PC-3 (cell line): Measurements from ENCODE around the gene HES1. TPM values are rescaled to one million over a fixed set of nuclear protein-coding genes. Genes with fewer than 3 reads are reported as not detected.
A peak's percentile ranks its signal among the peaks of the same experiment; 100 is the strongest.

Experiments used
- ATAC-seq: fragments of 200-7000 bp; cut with Tn5 transposase; 2 replicates; pipeline ENCODE4 v1.9.1; 2020; ENCODE audit warnings: mild to moderate bottlenecking, moderate library complexity
- BruUV-seq: library from RNA; stranded (reverse); fragments of 400-500 nt; replicated peaks from 2 replicates; lab custom pipeline; 2021; lab: Mats Ljungman, UMichigan
- CTCF ChIA-PET: fragments of 300-600 bp; sonication (Branson Sonifier 250); formaldehyde crosslinking; loops from one replicate; lab custom pipeline; 2022; ENCODE audit warnings: antibody characterized with exemption; lab: Charles Lee
- POLR2A ChIA-PET: fragments of 300-600 bp; sonication (Branson Sonifier 250); formaldehyde crosslinking; loops from one replicate; lab custom pipeline; 2022; ENCODE audit warnings: antibody characterized with exemption; ENCODE audit not compliant: unreplicated experiment; lab: Charles Lee
- DNase-seq: peaks from one replicate; pipeline ENCODE4 v3.0.0-alpha.2; 2015
- H2AFZ ChIP-seq: fragments of 300-600 bp; sonication (generic); 2 replicates; pipeline ENCODE4 v1.6.0; 2016; ENCODE audit warnings: antibody characterized with exemption, low read length
- H3F3A ChIP-seq: fragments of 300-600 bp; sonication (generic); one replicate; pipeline ENCODE4 v1.6.0; 2017; ENCODE audit warnings: antibody characterized with exemption, low read length, control low read depth, mild to moderate bottlenecking; ENCODE audit not compliant: unreplicated experiment
- H3K27ac ChIP-seq: fragments of 300-600 bp; sonication (generic); 2 replicates; pipeline ENCODE4 v1.5.1; 2016; ENCODE audit warnings: mild to moderate bottlenecking, low read length
- H3K27me3 ChIP-seq: fragments of 300-600 bp; sonication (generic); 2 replicates; pipeline ENCODE4 v1.6.1; 2016; ENCODE audit warnings: low read length, mixed read lengths
- H3K36me3 ChIP-seq: fragments of 300-600 bp; sonication (generic); 2 replicates; pipeline ENCODE4 v1.6.1; 2016; ENCODE audit warnings: low read depth, mixed run types, low read length, mixed read lengths
- H3K4me1 ChIP-seq: fragments of 300-600 bp; sonication (generic); 2 replicates; pipeline ENCODE4 v1.5.1; 2016; ENCODE audit warnings: low read length; ENCODE audit not compliant: insufficient read depth
- H3K4me2 ChIP-seq: fragments of 300-600 bp; sonication (generic); 2 replicates; pipeline ENCODE4 v1.6.0; 2016; ENCODE audit warnings: low read length
- H3K4me3 ChIP-seq: fragments of 300-600 bp; sonication (generic); 2 replicates; pipeline ENCODE4 v1.5.1; 2016; ENCODE audit warnings: mild to moderate bottlenecking, low read length, mixed read lengths
- H3K79me2 ChIP-seq: fragments of 300-600 bp; sonication (generic); 2 replicates; pipeline ENCODE4 v1.6.1; 2017; ENCODE audit warnings: low read length, mixed read lengths
- H3K9ac ChIP-seq: fragments of 300-600 bp; sonication (generic); 2 replicates; pipeline ENCODE4 v1.6.0; 2016; ENCODE audit warnings: mild to moderate bottlenecking, low read length
- H3K9me2 ChIP-seq: fragments of 300-600 bp; sonication (generic); replicated peaks from 2 replicates; pipeline ENCODE4 v1.6.1; 2016; ENCODE audit warnings: mixed run types, low read length, mixed read lengths
- H3K9me3 ChIP-seq: fragments of 300-600 bp; sonication (generic); 2 replicates; pipeline ENCODE4 v1.6.1; 2016; ENCODE audit warnings: low read length, mixed read lengths
- H4K20me1 ChIP-seq: fragments of 300-600 bp; sonication (generic); 2 replicates; pipeline ENCODE4 v1.6.1; 2016; ENCODE audit warnings: low read length, mixed read lengths
- EZH2 ChIP-seq: fragments of 300-600 bp; sonication (generic); IDR thresholded peaks from one replicate; pipeline ENCODE4 v1.6.1; 2017; ENCODE audit warnings: antibody characterized with exemption, mild to moderate bottlenecking, low read length; ENCODE audit not compliant: unreplicated experiment
- EZH2phosphoT487 ChIP-seq: fragments of 300-600 bp; sonication (generic); IDR thresholded peaks from 2 replicates; pipeline ENCODE4 v1.6.1; 2018; ENCODE audit warnings: mild to moderate bottlenecking, antibody characterized with exemption, low read length, borderline replicate concordance
- intact Hi-C: fragments of 100-400 bp; cut with micrococcal nuclease; formaldehyde crosslinking; loops from 2 replicates; pipeline ENCODE4 v1.9.0; 2023
- total RNA-seq: library from RNA; depleted of rRNA; stranded (reverse); fragments of >200 nt; gene quantifications from 2 replicates; pipeline ENCODE4 v1.2.3, GENCODE V29; 2014
- TF ChIP-seq, protein P1 (sequence below): fragments of 300-600 bp; sonication (generic); conservative IDR thresholded peaks from 2 replicates; pipeline ENCODE4 v1.5.1; 2017; ENCODE audit warnings: antibody characterized with exemption, low read depth, mild to moderate bottlenecking, low read length

The HES1 gene
- total RNA-seq, 1 experiment from 2014 or later: 906 TPM

DNA sequence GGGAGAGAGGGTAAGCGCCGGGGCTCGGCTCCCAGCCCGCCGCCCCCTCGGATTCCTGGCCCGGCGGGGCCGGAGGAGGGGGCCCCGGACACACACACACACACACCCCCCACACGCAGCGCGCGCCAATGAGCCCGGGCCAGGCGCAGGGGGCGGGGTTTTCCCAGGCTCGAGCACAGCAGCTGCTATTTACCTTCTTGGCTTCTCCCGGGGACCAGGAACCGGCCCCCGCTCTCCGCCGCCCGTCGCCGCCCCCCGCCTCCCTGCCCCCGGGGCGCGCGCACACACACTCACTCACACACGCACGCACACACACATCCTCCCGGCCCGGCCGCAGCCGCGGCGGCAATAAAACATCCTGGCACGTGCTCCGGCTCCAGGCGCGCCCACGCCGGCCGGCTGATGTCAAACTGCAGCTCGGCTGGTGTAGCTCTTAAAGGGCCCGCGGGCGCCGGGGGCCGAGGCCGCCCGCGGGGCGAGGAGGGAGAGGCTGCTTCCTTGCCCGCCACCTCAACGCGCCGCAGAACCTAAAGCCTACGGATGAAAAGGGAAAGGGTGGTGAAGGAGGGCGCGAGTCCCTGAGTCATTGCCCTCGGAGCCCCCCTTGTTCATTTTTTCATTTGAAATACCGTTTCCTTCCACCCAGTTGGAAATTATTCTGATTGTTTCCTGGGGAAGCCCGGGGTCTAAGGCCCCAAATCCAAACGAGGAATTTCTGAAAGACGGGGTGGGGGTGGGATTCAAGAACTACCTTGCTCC lies 1.0 kb upstream of the HES1 start:
- Histone ChIP-seq H3K27me3 (no peaks in the 10 kb centered on the region), H3K4me1 (peaks cover 58% of the 10 kb centered on the region), H3K9me2 (no peaks in the 10 kb centered on the region), H3K4me2 (peak overlapping the region; percentile 82), H3K79me2 (peaks cover 42% of the 10 kb centered on the region), H4K20me1 (peaks cover 22% of the 10 kb centered on the region), H3F3A (peaks cover 12% of the 10 kb centered on the region), H3K4me3 (peak overlapping the region; percentile 89), H3K36me3 (peaks cover 18% of the 10 kb centered on the region; the same call in 1 of the 2 replicates), H3K9ac (peak overlapping the region; percentile 69), H3K27ac (peak overlapping the region; percentile 67), H2AFZ (no peak overlapping the region), H3K9me3 (no peaks in the 10 kb centered on the region)
- peak; percentile 97 for DNase-seq
- TF ChIP-seq EZH2phosphoT487 (peak; percentile 100), EZH2 (no peak)
- ChIA-PET POLR2A (interaction anchor here (0.6 to 2.8 kb wide), 19 partner anchors 45 to 472 kb away, joined by 3 to 21 read pairs (median 5); no protein-coding TSS in a partner anchor), CTCF (interaction anchor here (0.8 to 2.0 kb wide), 4 partner anchors 132 to 354 kb away, joined by 3 to 12 read pairs (median 6); no protein-coding TSS in a partner anchor)
- no TSS peak for BruUV-seq
- intact Hi-C loops: loop anchor here (1.0 to 5.0 kb wide), 5 partner anchors 64 to 473 kb away; no protein-coding TSS in a partner anchor
- ATAC-seq: peak; percentile 37

DNA sequence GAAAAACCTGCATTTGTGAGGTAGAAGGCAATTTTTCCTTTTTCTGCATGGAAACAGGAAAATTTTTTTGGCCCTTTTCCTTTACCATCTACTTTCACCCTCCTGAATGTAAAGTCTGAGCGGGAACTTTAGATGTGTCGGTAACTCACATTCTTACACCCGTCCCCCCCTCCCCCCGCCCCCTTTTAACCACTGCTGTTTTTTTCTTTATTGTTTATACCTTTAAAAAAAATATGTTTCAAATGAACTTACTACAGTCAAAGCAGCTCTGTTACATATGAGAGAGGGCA lies 487 bp upstream of the HES1 start:
- H3K9me3 ChIP-seq: no peaks in the 10 kb centered on the region
- ChIA-PET CTCF (interaction anchor here (0.7 to 2.0 kb wide), 3 partner anchors 181 to 187 kb away, joined by 3 to 12 read pairs (median 4); no protein-coding TSS in a partner anchor), POLR2A (interaction anchor here (1.0 to 2.8 kb wide), 6 partner anchors 45 to 354 kb away, joined by 3 to 21 read pairs (median 18); no protein-coding TSS in a partner anchor)
- no peak overlapping the region for H2AFZ ChIP-seq
- peak overlapping the region; percentile 69 for H3K9ac ChIP-seq
- H3K4me3 ChIP-seq: peak overlapping the region; percentile 89
- DNase-seq (peak; percentile 34), ATAC-seq (no peak)
- intact Hi-C loops: loop anchor here (1.0 to 5.0 kb wide), 5 partner anchors 65 to 473 kb away; no protein-coding TSS in a partner anchor
- peaks cover 58% of the 10 kb centered on the region for H3K4me1 ChIP-seq
- peak overlapping the region; percentile 67 for H3K27ac ChIP-seq
- peak overlapping the region; percentile 82 for H3K4me2 ChIP-seq
- peaks cover 17% of the 10 kb centered on the region for H3F3A ChIP-seq
- TF ChIP-seq, protein P1, sequence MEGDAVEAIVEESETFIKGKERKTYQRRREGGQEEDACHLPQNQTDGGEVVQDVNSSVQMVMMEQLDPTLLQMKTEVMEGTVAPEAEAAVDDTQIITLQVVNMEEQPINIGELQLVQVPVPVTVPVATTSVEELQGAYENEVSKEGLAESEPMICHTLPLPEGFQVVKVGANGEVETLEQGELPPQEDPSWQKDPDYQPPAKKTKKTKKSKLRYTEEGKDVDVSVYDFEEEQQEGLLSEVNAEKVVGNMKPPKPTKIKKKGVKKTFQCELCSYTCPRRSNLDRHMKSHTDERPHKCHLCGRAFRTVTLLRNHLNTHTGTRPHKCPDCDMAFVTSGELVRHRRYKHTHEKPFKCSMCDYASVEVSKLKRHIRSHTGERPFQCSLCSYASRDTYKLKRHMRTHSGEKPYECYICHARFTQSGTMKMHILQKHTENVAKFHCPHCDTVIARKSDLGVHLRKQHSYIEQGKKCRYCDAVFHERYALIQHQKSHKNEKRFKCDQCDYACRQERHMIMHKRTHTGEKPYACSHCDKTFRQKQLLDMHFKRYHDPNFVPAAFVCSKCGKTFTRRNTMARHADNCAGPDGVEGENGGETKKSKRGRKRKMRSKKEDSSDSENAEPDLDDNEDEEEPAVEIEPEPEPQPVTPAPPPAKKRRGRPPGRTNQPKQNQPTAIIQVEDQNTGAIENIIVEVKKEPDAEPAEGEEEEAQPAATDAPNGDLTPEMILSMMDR: no peak
- TF ChIP-seq EZH2 (no peak), EZH2phosphoT487 (no peak)
- no TSS peak for BruUV-seq
- peaks cover 22% of the 10 kb centered on the region for H4K20me1 ChIP-seq
- H3K79me2 ChIP-seq: peaks cover 42% of the 10 kb centered on the region
- no peaks in the 10 kb centered on the region for H3K9me2 ChIP-seq
- no peaks in the 10 kb centered on the region for H3K27me3 ChIP-seq
- peaks cover 18% of the 10 kb centered on the region; the same call in 1 of the 2 replicates for H3K36me3 ChIP-seq

DNA sequence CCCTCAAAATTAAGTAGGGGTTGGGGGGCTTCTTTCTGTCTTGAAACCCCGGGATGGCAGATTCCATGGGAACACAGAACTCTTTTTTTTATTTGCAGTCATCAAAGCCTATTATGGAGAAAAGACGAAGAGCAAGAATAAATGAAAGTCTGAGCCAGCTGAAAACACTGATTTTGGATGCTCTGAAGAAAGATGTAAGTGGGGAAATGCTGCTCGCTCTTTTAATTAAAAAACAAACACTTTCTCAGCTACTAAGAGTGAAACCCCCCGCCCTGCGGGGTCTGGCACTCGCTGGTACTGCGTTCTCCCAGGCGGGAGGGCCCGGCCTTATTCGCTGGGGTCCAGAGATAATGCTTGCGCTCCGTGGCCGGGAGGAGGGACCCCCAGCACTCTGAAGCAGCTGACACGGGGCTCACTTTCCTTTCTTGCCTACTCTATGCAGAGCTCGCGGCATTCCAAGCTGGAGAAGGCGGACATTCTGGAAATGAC lies 615 bp downstream of the HES1 start:
- Histone ChIP-seq H3K4me2 (peak overlapping the region; percentile 96), H3F3A (peaks cover 18% of the 10 kb centered on the region), H3K27me3 (no peaks in the 10 kb centered on the region), H3K9me3 (no peaks in the 10 kb centered on the region), H3K27ac (peak overlapping the region; percentile 87), H2AFZ (no peak overlapping the region), H3K9me2 (no peaks in the 10 kb centered on the region), H3K4me1 (peaks cover 55% of the 10 kb centered on the region), H3K9ac (peak overlapping the region; percentile 84), H3K36me3 (peaks cover 18% of the 10 kb centered on the region; the same call in 1 of the 2 replicates), H4K20me1 (peaks cover 22% of the 10 kb centered on the region), H3K4me3 (peak overlapping the region; percentile 89), H3K79me2 (peaks cover 42% of the 10 kb centered on the region)
- DNase-seq: no peak
- CTCF ChIA-PET: interaction anchor here (1.3 to 1.4 kb wide), 2 partner anchors 179 to 356 kb away, joined by 4 to 9 read pairs; no protein-coding TSS in a partner anchor
- intact Hi-C loops: loop anchor here (1.0 to 5.0 kb wide), 5 partner anchors 47 to 474 kb away; no protein-coding TSS in a partner anchor
- POLR2A ChIA-PET: interaction anchor here (0.6 to 2.8 kb wide), 9 partner anchors 46 to 357 kb away, joined by 3 to 21 read pairs (median 5); no protein-coding TSS in a partner anchor
- no peak for ATAC-seq
- no peak for TF ChIP-seq EZH2phosphoT487
- TF ChIP-seq EZH2: no peak
- TF ChIP-seq, protein P1: no peak
- no TSS peak for BruUV-seq
